Heart left ventricle (tissue), 16 donors: Measurements from ENCODE around the gene CRIP1. TPM values are rescaled to one million over a fixed set of nuclear protein-coding genes. Genes with fewer than 3 reads are reported as not detected.

Source experiments
- ATAC-seq, 4 donors: fragments of 200-7000 bp; cut with Tn5 transposase; one replicate each; pipeline ENCODE4 v1.9.1; 2020 to 2022; ENCODE audit warnings: moderate library complexity in 4 of 4, mild to moderate bottlenecking in 3 of 4, moderate number of reproducible peaks in 1 of 4
- DNase-seq, 5 donors: peaks; one replicate each; pipeline ENCODE4 v3.0.0-alpha.2; 2020
- H3K27ac ChIP-seq, 12 donors: fragments of 200-600 bp; sonication (generic) in 4 of 12; one replicate each; pipeline versions ENCODE4 v1.5.0 to v1.8.0; 2016 to 2022; ENCODE audit warnings: mild to moderate bottlenecking in 2 of 12
- H3K27me3 ChIP-seq, 9 donors: fragments of 200-600 bp; sonication (generic) in 2 of 9; one replicate each; pipeline versions ENCODE4 v1.5.1 to v1.8.0; 2016 to 2022; ENCODE audit warnings: mild to moderate bottlenecking in 3 of 9
- H3K36me3 ChIP-seq, 9 donors: fragments of 200-600 bp; sonication (generic) in 2 of 9; one replicate each; pipeline versions ENCODE4 v1.5.0 to v1.8.0; 2018 to 2022; ENCODE audit warnings: mild to moderate bottlenecking in 2 of 9
- H3K4me1 ChIP-seq, 12 donors: fragments of 200-600 bp; sonication (generic) in 4 of 12; one replicate each; pipeline versions ENCODE4 v1.5.0 to v1.8.0; 2016 to 2022; ENCODE audit warnings: mild to moderate bottlenecking in 3 of 12
- H3K4me3 ChIP-seq, 12 donors: fragments of 200-600 bp; sonication (generic) in 4 of 12; one replicate each; pipeline versions ENCODE4 v1.5.0 to v1.8.0; 2017 to 2022; ENCODE audit warnings: mild to moderate bottlenecking in 9 of 12, moderate library complexity in 4 of 12
- H3K9me3 ChIP-seq, 12 donors: fragments of 200-600 bp; sonication (generic) in 4 of 12; one replicate each; pipeline versions ENCODE4 v1.5.0 to v1.8.0; 2016 to 2022; ENCODE audit warnings: mild to moderate bottlenecking in 1 of 12
- CTCF ChIP-seq, 12 donors: fragments of 200-600 bp; sonication (generic) in 4 of 12; IDR thresholded peaks; one replicate each; pipeline versions ENCODE4 v1.5.0 to v1.8.0; 2018 to 2022; ENCODE audit warnings: antibody characterized with exemption in 12 of 12, mild to moderate bottlenecking in 5 of 12
- POLR2A ChIP-seq, 2 donors: fragments of 450-650 bp; IDR thresholded peaks; one replicate each; pipeline ENCODE4 v1.6.1; 2017; ENCODE audit warnings: antibody characterized with exemption in 2 of 2, mild to moderate bottlenecking in 2 of 2, moderate library complexity in 2 of 2
- WGBS, 4 donors: extraction: QIAGEN DNeasy Blood & Tissue Kit in 2 of 4; methylation state at CpG; one replicate each; pipeline versions ENCODE4 v1.1.5 to v1.1.7; 2013 to 2018; 5-methylcytosine and 5-hydroxymethylcytosine counted together
- intact Hi-C, 10 donors: fragments of 100-400 bp; cut with DNase I; formaldehyde crosslinking; loops; one replicate each; pipeline versions ENCODE4 v1.11.1 to v1.14.2; 2022
- polyA plus RNA-seq, 2 donors: library from polyadenylated mRNA; stranded (reverse); fragments of 200-250 nt; gene quantifications; one replicate each; pipeline ENCODE4 v1.2.3, GENCODE V29; 2013
- total RNA-seq, 9 donors: library from RNA; depleted of rRNA in 2 of 9; stranded (reverse); fragments of >200 nt in 2 of 9; fragmentation: NEBNext Ultra II Directional in 3 of 9; extraction: Animal tissue kit (Norgen Biotek cat#: 25700) in 3 of 9; gene quantifications; one replicate each; pipeline versions ENCODE4 v1.1.0 to v1.2.4, GENCODE V29; 2016 to 2023
- donor health status: ischemic (EF 13 %, LVEDD 7.1; RV severe dilation, severe dysfunction).
- donor health status: healthy with polysubstance abuse.
- donor health status: DM: no; HTN: yes; CAD: no.
- donor health status: DM: no; HTN: no; CAD: no.
- donor health status: ischemic (EF 25% LVEDD 6.9; RV normal size, moderate dysfunction).
- donor health status: ischemic (EF 25% LVEDD 5.7; RV mildly dilated, moderate dysfunction).
- donor health status: healthy.
- donor health status: DM: yes; HTN: yes; CAD: no.
- donor health status: ischemic (EF 35%, LVEDD 5.7; RV mildly dilated, moderate dysfunction).
- donor health status: nonischemic (EF 11% LVEDD 7.7; RV severe dilation, severe dysfunction).
- donor health status: DM: yes; HTN: yes; CAD: no.
- donor health status: PGD.
- donor health status: ischemic (EF 29% LVEDD 5.4; RV normal size, mild dysfunction).
- donor health status: nonischemic (EF 23%, LVEDD 6.1; RV moderate dilation, normal function).

CRIP1 gene
- total and polyA plus RNA-seq, 11 donors: 12.1 to 195 (median 62.3) TPM

DNA sequence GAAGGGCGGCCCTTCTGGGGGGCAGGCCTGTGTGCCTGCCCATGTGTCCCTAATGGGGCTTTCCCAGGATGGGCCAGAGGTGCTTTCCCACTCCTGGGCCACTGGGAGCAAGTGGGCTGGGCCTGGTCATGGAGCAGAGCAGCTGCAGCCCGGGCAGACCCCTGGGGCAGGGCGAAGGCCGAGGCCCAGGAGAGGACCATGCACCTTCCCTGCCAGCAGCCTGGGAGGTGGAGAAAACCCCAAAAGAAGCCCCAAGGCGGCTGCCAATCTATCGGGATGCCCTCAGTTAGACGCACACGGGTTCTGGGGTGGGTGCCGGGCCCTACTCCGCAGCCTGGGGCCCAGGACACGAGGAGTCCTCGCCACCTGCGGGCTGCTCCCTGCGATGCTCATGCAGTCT is 28.1 kb upstream of the CRIP1 start:
- no peak overlapping the region for H3K4me3 ChIP-seq
- TF ChIP-seq POLR2A (IDR thresholded peaks at IDR 0.05) (no peak), CTCF (IDR thresholded peaks at IDR 0.05) (no peak)
- 81 to 89% (median 85%) methylated on average over 8 to 14 of the region's 14 CpGs for WGBS, 4 donors
- ATAC-seq: no peak
- peak in 1 of 5 donors; percentile 53 for DNase-seq
- H3K27ac ChIP-seq: no peak overlapping the region
- intact Hi-C loops: no loop called here
- H3K27me3 ChIP-seq: no peaks in the 10 kb centered on the region
- H3K9me3 ChIP-seq: no peaks in the 10 kb centered on the region
- H3K36me3 ChIP-seq: peaks cover 0 to 82% (median 67%) of the 10 kb centered on the region in 9 donors
- peaks cover 0 to 12% (median 2%) of the 10 kb centered on the region in 12 donors for H3K4me1 ChIP-seq

DNA sequence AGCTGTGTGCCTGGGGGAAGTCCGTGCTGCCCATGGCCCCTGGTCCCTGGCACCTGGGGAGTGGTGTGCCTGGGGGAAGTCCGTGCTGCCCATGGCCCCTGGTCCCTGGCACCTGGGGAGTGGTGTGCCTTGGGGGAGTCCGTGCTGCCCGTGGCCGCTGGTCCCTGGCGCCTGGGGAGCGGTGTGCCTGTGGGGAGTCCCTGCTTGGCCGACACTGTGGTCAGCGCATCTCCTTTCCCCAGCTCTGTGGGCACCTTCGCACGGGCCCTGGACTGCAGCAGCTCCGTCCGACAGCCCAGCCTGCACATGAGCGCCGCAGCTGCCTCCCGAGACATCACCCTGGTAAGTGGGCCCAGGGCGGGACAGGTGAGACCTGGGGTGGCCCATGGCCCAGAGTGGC is 26.6 kb upstream of the CRIP1 start:
- H3K4me1 ChIP-seq: peaks cover 0 to 18% (median 5%) of the 10 kb centered on the region in 12 donors
- peaks cover 0 to 83% (median 67%) of the 10 kb centered on the region in 9 donors for H3K36me3 ChIP-seq
- no peak for ATAC-seq

DNA sequence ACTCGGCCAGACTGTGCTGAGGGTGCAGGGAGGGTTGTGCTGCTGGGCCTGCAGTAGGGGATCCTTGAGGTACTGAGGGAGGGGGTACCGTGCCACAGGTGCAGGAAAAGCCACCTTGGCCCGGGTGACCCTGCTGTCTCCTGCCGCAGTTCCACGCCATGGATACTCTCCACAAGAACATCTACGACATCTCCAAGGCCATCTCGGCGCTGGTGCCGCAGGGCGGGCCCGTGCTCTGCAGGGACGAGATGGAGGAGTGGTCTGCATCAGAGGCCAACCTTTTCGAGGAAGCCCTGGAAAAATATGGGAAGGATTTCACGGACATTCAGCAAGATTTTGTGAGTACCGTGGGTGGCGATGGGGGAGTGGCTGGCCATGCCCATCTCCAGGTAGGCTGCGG is 26.1 kb upstream of the CRIP1 start:
- Histone ChIP-seq H3K4me1 (peaks cover 0 to 23% (median 9%) of the 10 kb centered on the region in 12 donors), H3K27me3 (no peaks in the 10 kb centered on the region), H3K9me3 (no peaks in the 10 kb centered on the region), H3K36me3 (peaks cover 0 to 81% (median 67%) of the 10 kb centered on the region in 9 donors), H3K4me3 (no peak overlapping the region), H3K27ac (no peak overlapping the region)
- 86 to 95% (median 94%) methylated on average over 5 to 17 of the region's 17 CpGs for WGBS, 4 donors
- intact Hi-C loops: no loop called here
- no peak for DNase-seq
- no peak for ATAC-seq
- TF ChIP-seq POLR2A (IDR thresholded peaks at IDR 0.05) (no peak), CTCF (IDR thresholded peaks at IDR 0.05) (no peak)

More for the DNA sequence above, 26.6 kb upstream of the CRIP1 start:
- intact Hi-C loops: no loop called here
- no peak for TF ChIP-seq CTCF (IDR thresholded peaks at IDR 0.05)
- no peak for TF ChIP-seq POLR2A (IDR thresholded peaks at IDR 0.05)
- DNase-seq: no peak
- Histone ChIP-seq H3K9me3 (no peaks in the 10 kb centered on the region), H3K27me3 (no peaks in the 10 kb centered on the region), H3K27ac (no peak overlapping the region), H3K4me3 (no peak overlapping the region)
- WGBS, 4 donors: 95 to 97% (median 96%) methylated on average over 13 to 17 of the region's 17 CpGs

- peaks cover 0 to 76% (median 60%) of the 10 kb centered on the region in 9 donors for H3K36me3 ChIP-seq
- no peaks in the 10 kb centered on the region for H3K9me3 ChIP-seq
- H3K27ac ChIP-seq: peak overlapping the region in 1 of 12 donors; percentile 50
- H3K4me1 ChIP-seq: peaks cover 0 to 30% (median 12%) of the 10 kb centered on the region in 12 donors
- DNase-seq: no peak
- no peak overlapping the region for H3K4me3 ChIP-seq
- TF ChIP-seq POLR2A (IDR thresholded peaks at IDR 0.05): no peak
- no peaks in the 10 kb centered on the region for H3K27me3 ChIP-seq
- no peak for ATAC-seq
- intact Hi-C loops: no loop called here
- 92 to 98% (median 96%) methylated on average over 16 to 18 of the region's 18 CpGs for WGBS, 4 donors
These were observed 24.8 kb upstream of the CRIP1 start for GRCh38 chr14:105461903-105462302.

- ATAC-seq: no peak
- TF ChIP-seq POLR2A (IDR thresholded peaks at IDR 0.05) (no peak), CTCF (IDR thresholded peaks at IDR 0.05) (no peak)
- Histone ChIP-seq H3K4me3 (no peak overlapping the region), H3K27me3 (no peaks in the 10 kb centered on the region), H3K4me1 (peaks cover 0 to 56% (median 38%) of the 10 kb centered on the region in 12 donors), H3K27ac (peak overlapping the region in 4 of 12 donors; percentile 96 to 100 (median 98)), H3K9me3 (no peaks in the 10 kb centered on the region), H3K36me3 (peaks cover 0 to 68% (median 46%) of the 10 kb centered on the region in 9 donors)
- 92 to 96% (median 94%) methylated on average over 20 to 33 of the region's 33 CpGs for WGBS, 4 donors
- intact Hi-C loops: no loop called here
- DNase-seq: no peak
These were observed 22.2 kb upstream of the CRIP1 start for GRCh38 chr14:105464501-105464900.
